H9 (cell line): ENCODE measurements around the gene ASCC1. TPM values are rescaled to one million over a fixed set of nuclear protein-coding genes. Genes with fewer than 3 reads are reported as not detected.

Source experiments
- DNase-seq: peaks from one replicate; pipeline ENCODE4 v3.0.0-alpha.2; 2017
- H2AFZ ChIP-seq: one replicate; pipeline ENCODE4 v1.6.1; 2013; ENCODE audit warnings: mild to moderate bottlenecking, low read length, control low read depth, moderate library complexity
- H2AK5ac ChIP-seq: 2 replicates; pipeline ENCODE4 v1.6.1; 2013; ENCODE audit warnings: low read length, control low read depth, mixed read lengths; ENCODE audit not compliant: insufficient read length
- H2BK120ac ChIP-seq: one replicate; pipeline ENCODE4 v1.6.1; 2013; ENCODE audit warnings: low read depth, mild to moderate bottlenecking, low read length, control low read depth, inconsistent platforms; ENCODE audit not compliant: poor library complexity, severe bottlenecking
- H2BK12ac ChIP-seq: 2 replicates; pipeline ENCODE4 v1.6.1; 2013; ENCODE audit warnings: low read length, control low read depth, mixed read lengths, low read depth; ENCODE audit not compliant: insufficient read length
- H2BK15ac ChIP-seq: 2 replicates; pipeline ENCODE4 v1.6.1; 2013; ENCODE audit warnings: low read depth, low read length, control low read depth
- H2BK20ac ChIP-seq: one replicate; pipeline ENCODE4 v1.6.1; 2013; ENCODE audit warnings: low read depth, mild to moderate bottlenecking, low read length, control low read depth, inconsistent platforms; ENCODE audit not compliant: poor library complexity, severe bottlenecking
- H2BK5ac ChIP-seq: 2 replicates; pipeline ENCODE4 v1.6.1; 2013; ENCODE audit warnings: low read length, control low read depth, mixed read lengths; ENCODE audit not compliant: insufficient read length
- H3K14ac ChIP-seq: 2 replicates; pipeline ENCODE4 v1.6.1; 2013; ENCODE audit warnings: low read length, control low read depth; ENCODE audit not compliant: insufficient read depth
- H3K18ac ChIP-seq: 2 replicates; pipeline ENCODE4 v1.6.1; 2013; ENCODE audit warnings: low read depth, mild to moderate bottlenecking, mixed read lengths, low read length, control low read depth; ENCODE audit not compliant: insufficient read length
- H3K23ac ChIP-seq: 2 replicates; pipeline ENCODE4 v1.6.1; 2013; ENCODE audit warnings: low read length, control low read depth, mixed read lengths, low read depth; ENCODE audit not compliant: insufficient read length
- H3K23me2 ChIP-seq: 2 replicates; pipeline ENCODE4 v1.6.1; 2013; ENCODE audit warnings: low read depth, mild to moderate bottlenecking, mixed read lengths, low read length, control low read depth; ENCODE audit not compliant: insufficient read length, poor library complexity, severe bottlenecking
- H3K27ac ChIP-seq: 2 replicates; pipeline ENCODE4 v1.5.1; 2013; ENCODE audit warnings: low read length, control low read depth, mixed read lengths, low read depth; ENCODE audit not compliant: insufficient read length
- H3K27me3 ChIP-seq: 2 replicates; pipeline ENCODE4 v1.6.1; 2013; ENCODE audit warnings: low read length, control low read depth, inconsistent platforms; ENCODE audit not compliant: insufficient read depth
- H3K4ac ChIP-seq: 2 replicates; pipeline ENCODE4 v1.6.1; 2013; ENCODE audit warnings: low read depth, mild to moderate bottlenecking, control low read depth, inconsistent platforms, low read length, moderate library complexity
- H3K4me1 ChIP-seq: 2 replicates; pipeline ENCODE4 v1.6.1; 2013; ENCODE audit warnings: low read length, control low read depth, inconsistent platforms; ENCODE audit not compliant: insufficient read depth
- H3K4me2 ChIP-seq: 2 replicates; pipeline ENCODE4 v1.6.1; 2013; ENCODE audit warnings: low read length, control low read depth, mixed read lengths; ENCODE audit not compliant: insufficient read length, insufficient read depth
- H3K56ac ChIP-seq: 2 replicates; pipeline ENCODE4 v1.6.1; 2013; ENCODE audit warnings: low read depth, mild to moderate bottlenecking, mixed read lengths, low read length, control low read depth; ENCODE audit not compliant: insufficient read length
- H3K79me1 ChIP-seq: 2 replicates; pipeline ENCODE4 v1.6.1; 2013; ENCODE audit warnings: low read depth, mild to moderate bottlenecking, moderate library complexity, low read length, control low read depth, inconsistent platforms; ENCODE audit not compliant: insufficient read depth, poor library complexity, severe bottlenecking
- H3K79me2 ChIP-seq: 2 replicates; pipeline ENCODE4 v1.6.1; 2013; ENCODE audit warnings: low read length, control low read depth, inconsistent platforms; ENCODE audit not compliant: insufficient read depth
- H3K9ac ChIP-seq: 2 replicates; pipeline ENCODE4 v1.6.1; 2013; ENCODE audit warnings: low read length, control low read depth, mixed read lengths; ENCODE audit not compliant: insufficient read length; ENCODE audit errors: extremely low read depth
- H3K9me3 ChIP-seq: one replicate; pipeline ENCODE4 v1.6.1; 2013; ENCODE audit warnings: low read depth, low read length, inconsistent platforms; ENCODE audit not compliant: control insufficient read depth
- H3T11ph ChIP-seq: one replicate; pipeline ENCODE4 v1.6.1; 2013; ENCODE audit warnings: mild to moderate bottlenecking, low read length, control low read depth, inconsistent platforms
- H4K20me1 ChIP-seq: one replicate; pipeline ENCODE4 v1.6.1; 2013; ENCODE audit not compliant: control insufficient read depth, insufficient read length, insufficient read depth
- H4K5ac ChIP-seq: 2 replicates; pipeline ENCODE4 v1.6.1; 2013; ENCODE audit warnings: low read depth, mild to moderate bottlenecking, mixed read lengths, low read length, control low read depth; ENCODE audit not compliant: insufficient read length
- H4K8ac ChIP-seq: replicated peaks from 2 replicates; pipeline ENCODE4 v1.6.1; 2013; ENCODE audit warnings: low read length, control low read depth, mixed read lengths, low read depth; ENCODE audit not compliant: insufficient read length
- H4K91ac ChIP-seq: 2 replicates; pipeline ENCODE4 v1.6.1; 2013; ENCODE audit warnings: low read depth, mild to moderate bottlenecking, moderate library complexity, mixed read lengths, low read length, control low read depth; ENCODE audit not compliant: insufficient read length
- H3K27ac Mint-ChIP-seq, 3 experiments: 2 replicates in 2 of 3; 3 replicates in 1 of 3; pipeline ENCODE4 v1.8.0; 2020 to 2021; ENCODE audit warnings: mixed read lengths in 3 of 3, mild to moderate bottlenecking in 1 of 3, moderate library complexity in 1 of 3
- H3K27me3 Mint-ChIP-seq: 2 replicates; pipeline ENCODE4 v1.8.0; 2021; ENCODE audit warnings: low read depth, mild to moderate bottlenecking, moderate library complexity, mixed read lengths
- H3K36me3 Mint-ChIP-seq, 3 experiments: 2 replicates in 2 of 3; 3 replicates in 1 of 3; pipeline ENCODE4 v1.8.0; 2020 to 2021; ENCODE audit warnings: low read depth in 3 of 3, mixed read lengths in 3 of 3; ENCODE audit not compliant: insufficient read depth in 1 of 3
- H3K4me1 Mint-ChIP-seq, 2 experiments: 2 replicates each; pipeline ENCODE4 v1.8.0; 2020; ENCODE audit warnings: mixed read lengths in 2 of 2
- H3K4me3 Mint-ChIP-seq, 2 experiments: 2 replicates in 1 of 2; 3 replicates in 1 of 2; pipeline ENCODE4 v1.8.0; 2020 to 2021; ENCODE audit warnings: mild to moderate bottlenecking in 2 of 2, mixed read lengths in 2 of 2, moderate library complexity in 1 of 2
- H3K9me3 Mint-ChIP-seq, 2 experiments: 2 replicates in 1 of 2; 3 replicates in 1 of 2; pipeline ENCODE4 v1.8.0; 2020; ENCODE audit warnings: mild to moderate bottlenecking in 2 of 2, mixed read lengths in 2 of 2, moderate library complexity in 1 of 2
- WGBS: extraction: QIAGEN DNeasy Blood & Tissue Kit; methylation state at CpG from one replicate; pipeline ENCODE4 v1.1.7; 2013; ENCODE audit warnings: missing lambda C conversion rate, low lambda C conversion rate, mixed read lengths; ENCODE audit not compliant: insufficient read length; ENCODE audit errors: extremely low coverage; 5-methylcytosine and 5-hydroxymethylcytosine counted together
- total RNA-seq: library from RNA; stranded (reverse); gene quantifications from 2 replicates; pipeline ENCODE4 v1.2.1, GENCODE V29; 2021
- TF ChIP-seq, protein P1 (sequence below): fragments of 200-600 bp; sonication (generic); conservative IDR thresholded peaks from 3 replicates; pipeline ENCODE4 v1.8.0; 2021; ENCODE audit warnings: antibody characterized with exemption, mild to moderate bottlenecking

The ASCC1 gene
- total RNA-seq, 1 experiment from 2014 or later = 41.2 TPM

GRCh38 chr10:72080042-72080975 lies 135.8 kb downstream of the ASCC1 start:
- Histone ChIP-seq H3K4ac (no peak overlapping the region), H2BK12ac (no peak overlapping the region), H4K5ac (no peak overlapping the region), H4K20me1 (no peaks in the 10 kb centered on the region), H3K56ac (no peak overlapping the region), H3K27ac (no peak overlapping the region), H3K9ac (no peak overlapping the region), H3K79me1 (no peaks in the 10 kb centered on the region), H3K18ac (no peak overlapping the region), H3K27me3 (no peaks in the 10 kb centered on the region), H3K4me2 (no peak overlapping the region), H2AFZ (no peak overlapping the region), H2BK15ac (no peak overlapping the region), H4K91ac (no peak overlapping the region), H3K23me2 (no peaks in the 10 kb centered on the region), H4K8ac (no peak overlapping the region), H2AK5ac (no peak overlapping the region), H2BK120ac (no peak overlapping the region), H2BK20ac (no peak overlapping the region), H2BK5ac (no peak overlapping the region), H3K4me1 (no peaks in the 10 kb centered on the region), H3K23ac (no peak overlapping the region), H3K14ac (no peak overlapping the region), H3K9me3 (no peaks in the 10 kb centered on the region), H3T11ph (no peak overlapping the region), H3K79me2 (no peaks in the 10 kb centered on the region)
- Mint-ChIP-seq H3K27me3 (peaks cover 10% of the 10 kb centered on the region), H3K27ac (no peak overlapping the region; a peak in 1 of 7 replicates), H3K4me3 (no peak overlapping the region), H3K36me3 (no peaks in the 10 kb centered on the region), H3K9me3 (no peaks in the 10 kb centered on the region), H3K4me1 (peaks cover 6 to 26% of the 10 kb centered on the region in 2 experiments; a peak in 3 of 4 replicates)
- TF ChIP-seq, protein P1, sequence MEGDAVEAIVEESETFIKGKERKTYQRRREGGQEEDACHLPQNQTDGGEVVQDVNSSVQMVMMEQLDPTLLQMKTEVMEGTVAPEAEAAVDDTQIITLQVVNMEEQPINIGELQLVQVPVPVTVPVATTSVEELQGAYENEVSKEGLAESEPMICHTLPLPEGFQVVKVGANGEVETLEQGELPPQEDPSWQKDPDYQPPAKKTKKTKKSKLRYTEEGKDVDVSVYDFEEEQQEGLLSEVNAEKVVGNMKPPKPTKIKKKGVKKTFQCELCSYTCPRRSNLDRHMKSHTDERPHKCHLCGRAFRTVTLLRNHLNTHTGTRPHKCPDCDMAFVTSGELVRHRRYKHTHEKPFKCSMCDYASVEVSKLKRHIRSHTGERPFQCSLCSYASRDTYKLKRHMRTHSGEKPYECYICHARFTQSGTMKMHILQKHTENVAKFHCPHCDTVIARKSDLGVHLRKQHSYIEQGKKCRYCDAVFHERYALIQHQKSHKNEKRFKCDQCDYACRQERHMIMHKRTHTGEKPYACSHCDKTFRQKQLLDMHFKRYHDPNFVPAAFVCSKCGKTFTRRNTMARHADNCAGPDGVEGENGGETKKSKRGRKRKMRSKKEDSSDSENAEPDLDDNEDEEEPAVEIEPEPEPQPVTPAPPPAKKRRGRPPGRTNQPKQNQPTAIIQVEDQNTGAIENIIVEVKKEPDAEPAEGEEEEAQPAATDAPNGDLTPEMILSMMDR = no peak
- WGBS = no CpG with 5 or more reads among the region's 14 CpGs
- DNase-seq = no peak
